HG03354 (cell line): ENCODE measurements around the gene PAK4.

Source experiments
- ATAC-seq: cut with Tn5 transposase; IDR thresholded peaks from one replicate; pipeline ENCODE4 v1.9.1; 2021; ENCODE audit warnings: mild to moderate bottlenecking; ENCODE audit not compliant: unreplicated experiment, poor library complexity, severe bottlenecking

The PAK4 gene

DNA sequence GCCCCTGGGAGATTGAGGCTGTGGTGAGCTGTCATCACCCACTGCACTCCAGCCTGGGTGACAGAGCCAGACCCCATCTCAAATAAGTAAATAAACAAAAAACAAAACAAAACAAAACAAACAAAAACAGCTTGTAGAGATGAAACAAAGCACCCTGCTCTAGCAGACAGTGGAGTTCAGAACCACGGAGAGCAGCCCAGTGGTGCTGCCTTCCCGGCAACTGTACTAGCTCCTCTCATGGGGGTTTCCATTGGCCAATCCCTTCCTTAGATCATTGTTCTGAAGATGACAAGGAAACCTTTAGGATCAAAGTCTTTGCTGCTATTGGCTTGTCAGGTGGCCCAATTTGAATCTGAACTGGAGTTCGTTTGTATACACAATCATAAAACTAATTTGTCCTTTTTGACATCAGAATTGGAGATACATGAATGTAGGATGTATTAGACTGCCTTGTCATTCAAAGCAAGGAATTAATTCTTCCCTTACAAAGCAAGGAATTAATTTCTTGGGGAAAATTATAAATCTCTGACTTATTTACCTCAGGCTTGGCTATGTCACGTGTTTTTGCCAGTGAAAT is 98.2 kb downstream of the PAK4 start:
- no peak for ATAC-seq

DNA sequence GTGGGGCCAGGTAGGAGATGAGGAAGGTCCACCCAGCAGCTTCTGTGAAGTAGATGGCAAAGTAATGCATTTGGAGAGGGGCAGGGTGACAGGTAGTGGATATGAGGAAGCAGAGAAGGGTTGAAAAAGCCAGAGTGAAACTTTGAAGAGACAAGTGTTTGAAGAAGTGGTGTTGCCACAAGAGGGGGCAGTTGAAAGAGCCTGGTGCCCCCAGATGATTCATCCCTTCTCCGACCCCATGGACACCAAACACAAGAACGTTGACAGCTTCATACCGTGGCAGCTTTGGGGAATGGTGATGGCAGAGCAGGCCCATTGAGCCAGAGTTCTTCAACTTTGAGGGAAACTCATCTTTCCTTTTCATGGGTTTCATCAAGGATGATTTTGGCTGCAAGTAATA is 99.3 kb downstream of the PAK4 start:
- ATAC-seq, result no peak
